HUES6 (cell line): Measurements from ENCODE around the gene PHGDH.

ENCODE experiments used
- H3K27ac ChIP-seq: 2 replicates; pipeline ENCODE4 v1.7.0; 2013; ENCODE audit warnings: low read depth, mild to moderate bottlenecking, low read length, inconsistent platforms
- H3K27me3 ChIP-seq: 2 replicates; pipeline ENCODE4 v1.6.1; 2013; ENCODE audit warnings: low read length; ENCODE audit not compliant: control insufficient read depth, insufficient read depth
- H3K36me3 ChIP-seq: 2 replicates; pipeline ENCODE4 v1.6.1; 2013; ENCODE audit warnings: low read length; ENCODE audit not compliant: control insufficient read depth, insufficient read depth
- H3K4me1 ChIP-seq: 2 replicates; pipeline ENCODE4 v1.6.1; 2013; ENCODE audit warnings: low read length; ENCODE audit not compliant: control insufficient read depth, insufficient read depth
- H3K4me3 ChIP-seq: 2 replicates; pipeline ENCODE4 v1.5.1; 2013; ENCODE audit warnings: low read depth, low read length
- H3K9ac ChIP-seq: one replicate; pipeline ENCODE4 v1.6.1; 2013; ENCODE audit warnings: mild to moderate bottlenecking, low read length
- H3K9me3 ChIP-seq: 2 replicates; pipeline ENCODE4 v1.6.1; 2013; ENCODE audit warnings: low read depth, low read length; ENCODE audit not compliant: control insufficient read depth, insufficient read depth

The PHGDH gene

DNA sequence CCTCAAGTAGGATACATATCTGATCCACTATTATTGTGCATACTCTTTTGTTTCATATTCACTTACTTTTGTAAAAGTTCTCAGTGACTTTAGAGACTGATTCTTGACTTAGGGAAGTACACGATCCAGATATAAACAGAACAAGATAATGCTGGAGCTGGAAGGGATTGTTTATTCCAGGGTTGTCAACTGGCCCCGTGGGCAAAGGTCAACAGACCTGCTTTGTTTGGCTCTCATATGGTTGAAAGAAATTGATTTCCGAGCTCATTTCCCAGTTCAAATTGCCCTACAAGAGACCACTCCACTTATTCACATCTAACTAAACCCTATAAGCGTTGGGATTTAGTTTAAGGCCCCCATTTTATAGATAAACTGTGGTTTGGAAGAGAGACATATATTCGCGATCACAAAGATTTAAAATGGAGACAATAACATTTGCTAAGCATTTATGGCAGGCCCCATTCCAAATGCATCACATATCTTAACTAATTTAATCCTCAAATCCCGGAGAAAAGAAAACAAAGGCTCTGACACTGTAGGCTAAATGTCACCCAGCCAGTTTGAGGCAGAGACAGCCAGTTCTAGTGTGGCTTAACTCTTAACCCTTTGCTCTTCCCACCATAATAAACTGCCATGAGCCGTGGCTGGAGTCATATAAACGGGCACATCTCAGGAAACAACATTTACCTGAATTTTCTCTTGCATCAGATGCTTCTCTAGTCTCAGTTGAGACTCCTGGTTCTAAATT, 78.9 kb downstream of the PHGDH start:
- H3K36me3 ChIP-seq, result no peaks in the 10 kb centered on the region
- no peak overlapping the region for H3K27ac ChIP-seq
- H3K4me3 ChIP-seq, result no peak overlapping the region
- no peak overlapping the region for H3K9ac ChIP-seq
- no peaks in the 10 kb centered on the region for H3K9me3 ChIP-seq
- no peaks in the 10 kb centered on the region for H3K27me3 ChIP-seq
- H3K4me1 ChIP-seq, result no peaks in the 10 kb centered on the region

DNA sequence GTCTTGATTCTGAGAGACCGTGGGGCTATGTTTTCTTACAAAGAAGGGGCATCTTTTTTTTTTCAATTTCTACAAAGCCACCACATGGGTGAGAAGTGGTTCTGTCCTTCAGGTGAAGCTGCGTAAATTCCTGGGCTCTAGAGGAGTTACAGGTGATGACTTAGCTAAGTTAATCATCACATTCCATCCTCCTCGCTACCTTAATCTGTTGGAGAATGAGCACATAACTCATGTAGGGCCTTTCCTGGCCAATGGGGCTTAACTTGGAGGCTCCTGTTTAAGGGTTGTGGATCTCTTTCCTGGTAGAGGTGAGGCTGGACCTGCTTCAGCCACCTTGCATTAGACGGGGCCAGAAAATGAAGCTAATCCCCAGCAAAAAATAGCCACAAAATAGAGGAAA, 79.6 kb downstream of the PHGDH start:
- Histone ChIP-seq H3K9ac (no peak overlapping the region), H3K27ac (no peak overlapping the region), H3K27me3 (no peaks in the 10 kb centered on the region), H3K36me3 (no peaks in the 10 kb centered on the region), H3K4me1 (no peaks in the 10 kb centered on the region), H3K4me3 (no peak overlapping the region), H3K9me3 (no peaks in the 10 kb centered on the region)
